ENCODE data around the gene TFAM. TPM values are rescaled to one million over a fixed set of nuclear protein-coding genes. Genes with fewer than 3 reads are reported as not detected.

The TFAM gene
- total RNA-seq: 3.4 TPM

- peaks cover 0 to 3% of the 10 kb centered on the region in 2 donors for H3K4me1 ChIP-seq
- intact Hi-C loops (cut with DNase I): loop anchor here (1.0 to 2.0 kb wide), 3 partner anchors 50 to 116 kb away; partner anchors contain the start of genes CISD1 and UBE2D1
- no peaks in the 10 kb centered on the region for H3K9me3 ChIP-seq
- DNase-seq (ENCODE audit: low spot score in 2 of 2): peak; percentile 84 to 98
- peak within 1 kb of the TSS; percentile 67 for H3K4me3 ChIP-seq
- H3K27ac ChIP-seq: peak within 1 kb of the TSS; percentile 88 to 93
- TF ChIP-seq CTCF (IDR thresholded peaks at IDR 0.05): peak; percentile 39 to 61 (median 53)
- H3K27me3 ChIP-seq: no peaks in the 10 kb centered on the region
- peaks cover 3 to 25% of the 10 kb centered on the region in 2 donors for H3K36me3 ChIP-seq
Observed at GRCh38 chr10:58384999-58385783, at the start of gene TFAM. Gene TFAM (plus strand): TSS chr10:58385410. CDS start chr10:58385548, 138 bp downstream.

GRCh38 chr10:58336242-58336641 lies 49.0 kb upstream of the TFAM start:
- no peak for DNase-seq (ENCODE audit: low spot score in 2 of 2)
- intact Hi-C loops (cut with DNase I): loop anchor here (5.0 kb wide), 1 partner anchor 69 kb away; the partner anchor contains the start of genes CISD1 and IPMK
- Histone ChIP-seq H3K4me3 (peak overlapping the region; percentile 96 to 99), H3K36me3 (no peaks in the 10 kb centered on the region), H3K27ac (no peak overlapping the region), H3K27me3 (no peaks in the 10 kb centered on the region), H3K4me1 (peaks cover 0 to 8% of the 10 kb centered on the region in 2 donors), H3K9me3 (no peaks in the 10 kb centered on the region)
- no peak for TF ChIP-seq CTCF (IDR thresholded peaks at IDR 0.05)

- Histone ChIP-seq H3K27ac (no peak overlapping the region), H3K9me3 (no peaks in the 10 kb centered on the region), H3K4me1 (peaks cover 0 to 4% of the 10 kb centered on the region in 2 donors), H3K27me3 (no peaks in the 10 kb centered on the region), H3K36me3 (no peaks in the 10 kb centered on the region), H3K4me3 (no peak overlapping the region)
- no peak for TF ChIP-seq CTCF (IDR thresholded peaks at IDR 0.05)
- no peak for DNase-seq (ENCODE audit: low spot score in 2 of 2)
- intact Hi-C loops (cut with DNase I): no loop called here
Observed at GRCh38 chr10:58341422-58341821, 43.8 kb upstream of the TFAM start.

- TF ChIP-seq CTCF (IDR thresholded peaks at IDR 0.05): no peak
- intact Hi-C loops (cut with DNase I): no loop called here
- DNase-seq (ENCODE audit: low spot score in 2 of 2): no peak
- Histone ChIP-seq H3K36me3 (no peaks in the 10 kb centered on the region), H3K27ac (no peak overlapping the region), H3K4me1 (no peaks in the 10 kb centered on the region), H3K27me3 (no peaks in the 10 kb centered on the region), H3K9me3 (no peaks in the 10 kb centered on the region), H3K4me3 (no peak overlapping the region)
Observed at GRCh38 chr10:58341947-58342346, 43.3 kb upstream of the TFAM start.

- H3K4me3 ChIP-seq: no peak overlapping the region
- H3K9me3 ChIP-seq: no peaks in the 10 kb centered on the region
- intact Hi-C loops (cut with DNase I): no loop called here
- H3K36me3 ChIP-seq: no peaks in the 10 kb centered on the region
- H3K4me1 ChIP-seq: no peaks in the 10 kb centered on the region
- H3K27ac ChIP-seq: no peak overlapping the region
- H3K27me3 ChIP-seq: no peaks in the 10 kb centered on the region
- DNase-seq (ENCODE audit: low spot score in 2 of 2): no peak
- TF ChIP-seq CTCF (IDR thresholded peaks at IDR 0.05): no peak
Observed at GRCh38 chr10:58347967-58348366, 37.2 kb upstream of the TFAM start.
